HG03139 (cell line): ENCODE measurements around the gene INSYN1.

Experiments used
- ATAC-seq: cut with Tn5 transposase; IDR thresholded peaks from one replicate; pipeline ENCODE4 v1.9.1; 2021; ENCODE audit not compliant: unreplicated experiment

Gene INSYN1

DNA sequence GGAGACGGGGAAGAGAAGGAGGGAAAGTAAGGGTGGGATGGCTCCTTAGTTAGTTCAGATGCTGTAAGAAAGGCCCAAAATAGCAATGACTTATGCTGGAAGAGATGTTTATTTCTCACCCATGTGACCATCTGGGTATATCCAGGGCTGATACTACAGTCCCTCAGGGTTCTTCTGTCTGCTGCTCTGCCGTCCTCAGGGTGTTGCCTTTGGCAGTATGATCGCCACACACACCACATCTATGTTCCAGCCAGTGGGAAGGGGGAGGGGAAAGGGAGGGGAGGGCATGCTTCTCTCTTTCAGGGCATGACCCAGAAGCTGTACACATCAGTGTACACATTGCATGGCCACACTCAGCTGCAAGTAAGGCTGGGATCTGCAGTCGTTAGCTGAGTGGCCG lies 58.7 kb downstream of the INSYN1 start:
- no peak for ATAC-seq

DNA sequence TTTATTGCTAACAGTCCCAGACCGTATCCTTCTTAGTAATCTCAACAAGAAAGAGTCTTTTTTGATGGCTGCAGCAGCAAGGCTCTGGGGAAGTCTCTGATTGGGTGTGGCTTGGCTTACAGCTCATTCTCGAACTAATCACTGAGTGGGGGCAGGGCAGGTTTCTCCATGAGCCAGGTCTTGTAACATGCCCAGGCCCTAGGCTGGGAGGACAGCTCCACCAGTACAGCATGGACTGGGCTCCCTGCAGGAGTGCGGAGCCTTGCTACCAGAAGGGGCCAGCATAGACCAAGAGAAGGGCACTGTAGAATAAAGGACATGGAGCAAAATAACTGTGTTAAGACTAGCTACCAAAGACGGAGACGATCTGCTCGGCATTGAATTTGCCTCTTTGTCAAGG lies 61.8 kb downstream of the INSYN1 start:
- ATAC-seq = no peak

DNA sequence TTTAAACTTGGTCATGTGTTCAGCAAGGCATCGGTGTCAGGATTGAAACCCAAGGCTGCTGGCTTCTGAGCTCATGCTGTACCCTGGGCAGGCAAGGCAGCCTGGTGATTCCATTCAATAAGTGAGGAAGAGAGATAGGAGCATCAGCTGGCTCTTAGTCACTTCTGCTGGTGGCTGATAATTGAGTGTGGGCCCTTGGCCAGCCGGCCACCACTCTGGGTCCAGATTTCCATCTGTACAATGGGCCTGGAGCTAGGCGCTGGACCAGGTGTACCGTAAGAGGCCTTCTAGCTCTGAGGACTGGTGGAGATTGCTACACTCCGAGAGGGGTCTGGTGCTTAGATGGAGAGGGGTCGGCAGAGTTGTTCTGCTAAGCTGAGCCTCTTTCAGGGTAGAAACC lies 64.7 kb downstream of the INSYN1 start:
- ATAC-seq = no peak

DNA sequence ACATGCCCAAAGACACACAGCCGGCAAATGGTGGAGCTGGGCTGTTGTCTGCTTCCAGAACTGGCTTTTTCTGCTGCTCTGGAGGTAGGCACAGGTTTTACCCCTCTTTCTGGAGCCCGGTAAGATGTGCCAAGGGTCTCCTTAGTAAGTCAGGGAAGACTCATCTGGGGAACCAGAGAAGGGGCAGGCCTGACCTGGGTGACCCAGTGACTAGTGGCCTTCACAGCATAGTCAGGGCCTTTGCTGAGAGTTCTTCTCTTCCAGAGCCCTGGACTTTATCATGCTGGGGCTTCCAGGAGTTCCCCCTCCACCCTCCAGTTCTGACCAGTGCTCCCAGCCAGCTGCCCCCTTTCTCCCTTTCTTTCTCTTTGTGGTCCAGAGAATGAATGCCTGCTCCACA lies 65.8 kb downstream of the INSYN1 start:
- no peak for ATAC-seq

DNA sequence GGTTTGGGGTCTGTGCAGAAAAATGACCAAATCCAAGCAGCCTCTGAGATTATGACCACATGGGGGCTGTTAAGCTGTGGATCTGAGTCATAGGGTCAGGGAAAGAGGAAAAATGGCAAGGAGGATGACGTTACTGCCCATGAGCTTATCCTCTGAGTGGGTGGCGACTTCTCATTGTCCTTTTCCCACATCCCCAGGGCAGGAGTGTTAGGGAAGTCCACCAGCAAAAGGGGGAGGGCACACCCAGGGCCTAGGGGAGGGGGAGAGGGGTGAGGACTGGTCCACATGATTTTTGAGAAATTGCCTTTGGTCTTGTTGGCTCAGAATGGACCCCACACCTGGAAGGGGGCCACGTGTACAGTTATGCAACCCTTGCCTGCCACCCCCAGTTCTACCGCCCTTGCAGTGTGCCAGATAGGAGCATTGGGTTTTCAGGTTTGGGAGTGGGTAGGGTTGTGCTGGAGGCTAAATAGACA lies 66.3 kb downstream of the INSYN1 start:
- ATAC-seq = no peak

DNA sequence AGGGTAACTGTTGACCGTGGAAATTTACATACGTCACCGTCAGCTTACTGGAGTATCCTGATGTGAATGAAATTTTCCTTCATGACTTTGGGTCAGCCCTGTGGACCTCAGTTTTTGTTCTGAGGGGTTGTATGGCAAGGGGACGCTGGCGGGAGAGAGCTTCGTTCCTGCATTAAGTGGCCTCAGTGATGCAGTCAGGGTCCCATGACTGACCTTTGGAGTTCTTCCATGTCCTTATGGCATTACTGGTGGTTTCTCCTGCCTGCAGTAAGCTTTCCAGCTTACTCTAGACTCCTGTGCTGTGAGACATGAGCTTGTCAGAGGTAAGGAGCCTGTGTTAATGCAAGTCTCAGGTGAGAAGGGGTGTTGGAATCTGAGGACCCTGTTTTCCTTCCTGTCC lies 67.2 kb downstream of the INSYN1 start:
- no peak for ATAC-seq
